Astrocyte (in vitro differentiated cells and primary cell): ENCODE results near the gene NTN1. TPM values are rescaled to one million over a fixed set of nuclear protein-coding genes. Genes with fewer than 3 reads are reported as not detected.
"Not testable (repeated sequence)": the region's sequence is repeated elsewhere in the genome, so short reads cannot be mapped to it uniquely, and the experiment has no call there.

Source experiments
- DNase-seq: peaks from one replicate; pipeline ENCODE4 v3.0.0-alpha.2; 2010; ENCODE audit warnings: low read depth
- FAIRE-seq: peaks from 2 replicates; lab custom pipeline; 2011; peaks lifted over from hg19 to GRCh38; lab: Jason Lieb, UNC
- H2AFZ ChIP-seq: 2 replicates; pipeline ENCODE4 v1.6.0; 2012; ENCODE audit warnings: low read depth, low read length, inconsistent platforms
- H3K27ac ChIP-seq: 2 replicates; pipeline ENCODE4 v1.5.1; 2011; ENCODE audit warnings: low read depth, low read length, inconsistent platforms
- H3K27me3 ChIP-seq: 2 replicates; pipeline ENCODE4 v1.6.0; 2011; ENCODE audit warnings: low read length, inconsistent platforms; ENCODE audit not compliant: insufficient read depth
- H3K36me3 ChIP-seq: 2 replicates; pipeline ENCODE4 v1.5.1; 2011; ENCODE audit warnings: low read length, inconsistent platforms; ENCODE audit not compliant: insufficient read depth
- H3K4me1 ChIP-seq: 2 replicates; pipeline ENCODE4 v1.5.1; 2011; ENCODE audit warnings: low read length, inconsistent platforms; ENCODE audit not compliant: insufficient read depth
- H3K4me2 ChIP-seq: 2 replicates; pipeline ENCODE4 v1.6.0; 2012; ENCODE audit warnings: low read length, inconsistent platforms
- H3K4me3 ChIP-seq: 2 replicates; pipeline ENCODE4 v1.5.1; 2011; ENCODE audit warnings: low read depth, mild to moderate bottlenecking, low read length, inconsistent platforms; ENCODE audit not compliant: insufficient read depth
- H3K79me2 ChIP-seq: 2 replicates; pipeline ENCODE4 v1.6.0; 2012; ENCODE audit warnings: mild to moderate bottlenecking, low read length, inconsistent platforms; ENCODE audit not compliant: insufficient read depth
- H3K9ac ChIP-seq: 2 replicates; pipeline ENCODE4 v1.6.0; 2012; ENCODE audit warnings: mild to moderate bottlenecking, low read length, inconsistent platforms
- H3K9me3 ChIP-seq: 2 replicates; pipeline ENCODE4 v1.5.1; 2012; ENCODE audit warnings: low read depth, mild to moderate bottlenecking, low read length, inconsistent platforms; ENCODE audit not compliant: insufficient read depth
- H4K20me1 ChIP-seq: 2 replicates; pipeline ENCODE4 v1.6.0; 2012; ENCODE audit warnings: low read length, inconsistent platforms; ENCODE audit not compliant: insufficient read depth
- H3K27ac Mint-ChIP-seq: one replicate; pipeline ENCODE4 v1.8.0; 2021; ENCODE audit warnings: mild to moderate bottlenecking, mixed read lengths; ENCODE audit not compliant: unreplicated experiment
- H3K27me3 Mint-ChIP-seq: one replicate; pipeline ENCODE4 v1.8.0; 2021; ENCODE audit warnings: low read depth, mixed read lengths; ENCODE audit not compliant: unreplicated experiment
- H3K36me3 Mint-ChIP-seq: one replicate; pipeline ENCODE4 v1.8.0; 2021; ENCODE audit warnings: low read depth, mixed read lengths; ENCODE audit not compliant: unreplicated experiment
- H3K4me1 Mint-ChIP-seq: one replicate; pipeline ENCODE4 v1.8.0; 2021; ENCODE audit warnings: low read depth, mixed read lengths; ENCODE audit not compliant: unreplicated experiment
- H3K4me3 Mint-ChIP-seq: one replicate; pipeline ENCODE4 v1.8.0; 2021; ENCODE audit warnings: mild to moderate bottlenecking, moderate library complexity, mixed read lengths; ENCODE audit not compliant: unreplicated experiment
- H3K9me3 Mint-ChIP-seq: one replicate; pipeline ENCODE4 v1.8.0; 2021; ENCODE audit warnings: mild to moderate bottlenecking, mixed read lengths; ENCODE audit not compliant: unreplicated experiment
- EZH2 ChIP-seq: IDR thresholded peaks from 2 replicates; pipeline ENCODE4 v1.6.1; 2012; ENCODE audit warnings: mild to moderate bottlenecking, low read length, inconsistent platforms; ENCODE audit not compliant: insufficient read depth
- total RNA-seq: library from RNA; stranded (reverse); gene quantifications from 2 replicates; pipeline ENCODE4 v1.2.1, GENCODE V29; 2021
- TF ChIP-seq, protein P1 (sequence below): IDR thresholded peaks from 2 replicates; pipeline ENCODE4 v1.5.1; 2011; ENCODE audit warnings: low read depth, mild to moderate bottlenecking, inconsistent platforms, low read length, moderate library complexity; ENCODE audit not compliant: insufficient read depth

NTN1 gene
- total RNA-seq, 1 donor from 2014 or later = 9.8 TPM

DNA sequence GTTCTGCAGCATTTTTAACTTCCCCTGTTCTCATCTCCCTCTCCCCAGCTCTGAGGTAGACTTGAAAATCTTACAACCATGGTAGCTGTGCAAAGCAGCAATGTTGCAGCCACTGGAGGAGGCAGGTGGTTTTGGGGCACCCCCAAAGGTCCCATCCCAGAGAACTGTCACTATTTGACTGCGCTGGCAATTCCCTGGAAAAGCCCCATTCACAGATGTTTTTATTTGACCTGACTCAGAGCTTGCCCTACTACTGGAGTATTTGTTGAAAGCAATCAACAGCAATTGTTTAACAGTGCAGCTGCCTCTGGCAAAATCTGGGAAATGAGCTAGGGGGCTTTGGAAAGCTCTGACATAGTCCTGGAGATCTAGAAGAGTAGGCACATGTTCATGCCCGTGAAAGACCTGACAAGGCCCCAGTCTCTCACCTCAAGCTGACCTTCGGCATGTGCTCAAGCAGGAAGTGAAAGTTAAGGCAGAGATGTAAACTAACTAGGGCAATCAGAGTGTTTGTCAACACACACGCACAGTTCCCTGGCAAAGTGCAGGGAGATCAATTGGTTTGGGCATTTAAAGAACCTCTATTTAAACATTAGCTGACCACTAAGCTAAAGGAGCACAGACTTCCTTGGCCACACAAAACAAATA lies 36.1 kb upstream of the NTN1 start:
- no peak for DNase-seq

GRCh38 chr17:8986295-8986694 lies 35.0 kb upstream of the NTN1 start:
- H3K36me3 Mint-ChIP-seq = no peaks in the 10 kb centered on the region
- no peaks in the 10 kb centered on the region for H3K9me3 Mint-ChIP-seq
- Histone ChIP-seq H3K27ac (no peak overlapping the region), H3K9me3 (no peaks in the 10 kb centered on the region), H2AFZ (no peak overlapping the region), H3K27me3 (no peaks in the 10 kb centered on the region), H4K20me1 (no peaks in the 10 kb centered on the region), H3K4me1 (no peaks in the 10 kb centered on the region), H3K79me2 (no peaks in the 10 kb centered on the region), H3K4me2 (no peak overlapping the region), H3K36me3 (no peaks in the 10 kb centered on the region), H3K9ac (no peak overlapping the region), H3K4me3 (no peak overlapping the region)
- FAIRE-seq (no peak), DNase-seq (no peak)
- H3K27ac Mint-ChIP-seq = no peak overlapping the region
- TF ChIP-seq, protein P1, sequence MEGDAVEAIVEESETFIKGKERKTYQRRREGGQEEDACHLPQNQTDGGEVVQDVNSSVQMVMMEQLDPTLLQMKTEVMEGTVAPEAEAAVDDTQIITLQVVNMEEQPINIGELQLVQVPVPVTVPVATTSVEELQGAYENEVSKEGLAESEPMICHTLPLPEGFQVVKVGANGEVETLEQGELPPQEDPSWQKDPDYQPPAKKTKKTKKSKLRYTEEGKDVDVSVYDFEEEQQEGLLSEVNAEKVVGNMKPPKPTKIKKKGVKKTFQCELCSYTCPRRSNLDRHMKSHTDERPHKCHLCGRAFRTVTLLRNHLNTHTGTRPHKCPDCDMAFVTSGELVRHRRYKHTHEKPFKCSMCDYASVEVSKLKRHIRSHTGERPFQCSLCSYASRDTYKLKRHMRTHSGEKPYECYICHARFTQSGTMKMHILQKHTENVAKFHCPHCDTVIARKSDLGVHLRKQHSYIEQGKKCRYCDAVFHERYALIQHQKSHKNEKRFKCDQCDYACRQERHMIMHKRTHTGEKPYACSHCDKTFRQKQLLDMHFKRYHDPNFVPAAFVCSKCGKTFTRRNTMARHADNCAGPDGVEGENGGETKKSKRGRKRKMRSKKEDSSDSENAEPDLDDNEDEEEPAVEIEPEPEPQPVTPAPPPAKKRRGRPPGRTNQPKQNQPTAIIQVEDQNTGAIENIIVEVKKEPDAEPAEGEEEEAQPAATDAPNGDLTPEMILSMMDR = no peak
- no peak for TF ChIP-seq EZH2
- no peak overlapping the region for H3K4me3 Mint-ChIP-seq
- no peaks in the 10 kb centered on the region for H3K4me1 Mint-ChIP-seq
- no peaks in the 10 kb centered on the region for H3K27me3 Mint-ChIP-seq

More for the DNA sequence above, 36.1 kb upstream of the NTN1 start:
- Histone ChIP-seq H3K4me1 (no peaks in the 10 kb centered on the region), H3K79me2 (no peaks in the 10 kb centered on the region), H3K36me3 (no peaks in the 10 kb centered on the region), H4K20me1 (no peaks in the 10 kb centered on the region), H3K4me3 (no peak overlapping the region), H3K4me2 (no peak overlapping the region), H3K27me3 (no peaks in the 10 kb centered on the region), H3K9me3 (no peaks in the 10 kb centered on the region), H2AFZ (no peak overlapping the region), H3K27ac (no peak overlapping the region), H3K9ac (no peak overlapping the region)
- Mint-ChIP-seq H3K9me3 (no peaks in the 10 kb centered on the region), H3K36me3 (no peaks in the 10 kb centered on the region), H3K4me1 (no peaks in the 10 kb centered on the region), H3K4me3 (no peak overlapping the region), H3K27ac (no peak overlapping the region), H3K27me3 (no peaks in the 10 kb centered on the region)
- no peak for TF ChIP-seq EZH2
- TF ChIP-seq, protein P1 = no peak
- FAIRE-seq = no peak

- not testable (repeated sequence) for H3K9me3 Mint-ChIP-seq, H3K4me1 ChIP-seq, H3K27me3 Mint-ChIP-seq, H3K36me3 ChIP-seq, H3K27ac ChIP-seq, H3K4me3 Mint-ChIP-seq, H3K27ac Mint-ChIP-seq, H3K9me3 ChIP-seq, H3K9ac ChIP-seq, FAIRE-seq, H3K4me2 ChIP-seq, H3K36me3 Mint-ChIP-seq, H4K20me1 ChIP-seq, H3K27me3 ChIP-seq, H3K4me3 ChIP-seq, H2AFZ ChIP-seq, H3K79me2 ChIP-seq, DNase-seq, H3K4me1 Mint-ChIP-seq
These were observed 32.9 kb upstream of the NTN1 start for GRCh38 chr17:8988263-8988935.
